Measurements from ENCODE around the gene PRKCA.

DNA sequence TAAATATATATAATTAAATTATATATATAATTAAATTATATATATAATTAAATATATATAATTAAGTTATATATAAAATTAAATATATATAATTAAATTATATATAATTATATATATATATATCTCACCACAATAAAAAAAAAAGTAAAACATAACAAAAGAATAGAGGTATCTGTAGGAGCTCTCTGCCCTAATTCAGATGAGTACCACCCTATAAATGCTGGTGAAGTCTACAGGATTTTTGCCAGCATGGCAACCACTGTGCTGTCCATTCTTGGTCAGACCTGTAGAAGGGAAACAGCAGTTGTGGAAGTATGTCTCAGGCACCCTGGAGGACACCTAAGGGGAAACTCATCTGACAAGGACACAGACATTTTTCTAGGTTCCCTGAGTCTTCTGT is 259.7 kb downstream of the PRKCA start:
- TF ChIP-seq, protein P1, sequence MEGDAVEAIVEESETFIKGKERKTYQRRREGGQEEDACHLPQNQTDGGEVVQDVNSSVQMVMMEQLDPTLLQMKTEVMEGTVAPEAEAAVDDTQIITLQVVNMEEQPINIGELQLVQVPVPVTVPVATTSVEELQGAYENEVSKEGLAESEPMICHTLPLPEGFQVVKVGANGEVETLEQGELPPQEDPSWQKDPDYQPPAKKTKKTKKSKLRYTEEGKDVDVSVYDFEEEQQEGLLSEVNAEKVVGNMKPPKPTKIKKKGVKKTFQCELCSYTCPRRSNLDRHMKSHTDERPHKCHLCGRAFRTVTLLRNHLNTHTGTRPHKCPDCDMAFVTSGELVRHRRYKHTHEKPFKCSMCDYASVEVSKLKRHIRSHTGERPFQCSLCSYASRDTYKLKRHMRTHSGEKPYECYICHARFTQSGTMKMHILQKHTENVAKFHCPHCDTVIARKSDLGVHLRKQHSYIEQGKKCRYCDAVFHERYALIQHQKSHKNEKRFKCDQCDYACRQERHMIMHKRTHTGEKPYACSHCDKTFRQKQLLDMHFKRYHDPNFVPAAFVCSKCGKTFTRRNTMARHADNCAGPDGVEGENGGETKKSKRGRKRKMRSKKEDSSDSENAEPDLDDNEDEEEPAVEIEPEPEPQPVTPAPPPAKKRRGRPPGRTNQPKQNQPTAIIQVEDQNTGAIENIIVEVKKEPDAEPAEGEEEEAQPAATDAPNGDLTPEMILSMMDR (IDR thresholded peaks at IDR 0.05), result no peak
- TF ChIP-seq POLR2A (IDR thresholded peaks at IDR 0.05), result no peak
